Activated CD4-positive, alpha-beta T cell treated with anti-CD3 and anti-CD28 coated beads, Interleukin-10, Interleukin-2, amounts not matched to agents 100 ng/mL and 50 ng/mL, durations not matched to agents 16 hours and 8 hours (primary cell): ENCODE data around the gene ANOS1.

Experiments used
- DNase-seq: peaks from one replicate; pipeline ENCODE4 v3.0.0-alpha.2; 2020

Gene ANOS1

DNA sequence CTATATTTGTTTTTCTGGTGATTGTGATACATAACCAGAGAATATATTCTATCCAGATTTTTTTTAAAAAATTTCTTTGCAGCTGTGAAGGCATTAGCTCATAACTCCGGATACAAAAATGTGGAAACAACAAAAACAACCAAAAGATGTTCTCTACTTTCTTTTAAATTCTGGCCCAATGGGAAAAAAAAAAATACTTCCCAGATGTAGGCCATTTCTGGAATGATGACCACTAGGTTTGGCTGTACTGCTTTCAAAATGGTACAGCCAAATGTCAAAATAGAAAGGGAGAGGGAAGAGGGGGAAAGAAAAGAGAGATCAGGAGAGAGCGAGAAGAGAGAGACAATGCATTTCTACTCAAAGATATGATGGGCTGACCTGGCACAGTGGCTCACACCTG, 14.6 kb downstream of the ANOS1 start:
- DNase-seq, result no peak

DNA sequence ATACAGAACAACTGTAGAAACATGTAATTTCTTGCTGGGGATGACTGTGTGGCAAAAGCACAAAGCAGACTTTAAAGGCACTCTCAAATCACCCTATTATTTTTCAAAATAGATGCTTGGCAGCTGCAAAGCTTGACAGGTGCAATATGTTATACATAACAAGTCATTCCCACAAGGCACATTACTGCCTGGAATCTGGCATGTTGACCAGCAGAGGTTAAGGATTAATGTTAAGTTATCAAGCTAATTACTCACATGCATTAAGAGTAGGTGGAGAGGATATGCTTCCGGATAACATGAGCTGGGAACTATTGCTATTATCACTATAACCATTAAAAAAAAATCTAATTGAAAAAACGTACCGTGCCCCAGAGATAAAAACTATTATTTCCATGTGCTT, 17.8 kb downstream of the ANOS1 start:
- DNase-seq, result no peak

DNA sequence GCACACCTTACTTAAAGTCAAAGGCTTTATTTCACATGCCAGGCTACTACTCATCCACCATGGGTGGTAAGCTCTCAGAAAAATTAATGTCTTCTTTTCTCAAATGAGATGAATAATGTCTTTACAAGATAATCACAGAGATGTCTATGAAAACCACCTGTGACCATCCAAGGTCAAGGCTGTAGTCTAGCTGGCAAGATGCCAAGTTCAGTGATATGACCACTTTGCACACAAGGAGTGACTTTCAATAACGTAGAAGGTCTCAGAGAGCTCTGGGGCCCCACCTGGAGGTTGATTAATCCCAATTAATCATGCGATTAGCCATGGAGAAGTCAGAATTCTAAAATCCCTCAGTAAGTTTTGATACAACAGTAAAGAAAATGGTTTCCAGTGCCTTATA, 20.5 kb downstream of the ANOS1 start:
- no peak for DNase-seq

DNA sequence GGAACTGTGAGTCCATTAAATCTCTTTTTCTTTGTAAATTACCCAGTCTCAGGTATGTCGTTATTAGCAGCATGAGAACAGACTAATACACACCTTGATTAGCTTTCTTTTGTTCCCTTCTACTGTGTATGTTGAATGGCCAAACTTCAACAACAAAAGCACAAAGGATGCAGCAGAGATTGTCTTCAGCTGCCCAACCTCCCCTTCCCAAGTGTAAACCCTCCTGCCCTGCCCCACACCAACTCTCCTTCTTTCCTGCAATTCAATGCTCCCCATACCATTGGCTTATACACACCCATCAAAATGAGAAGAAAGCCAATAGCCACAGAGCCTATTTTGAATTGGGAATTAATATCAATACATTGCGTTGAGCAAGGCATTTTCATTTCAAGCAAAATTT, 27.8 kb downstream of the ANOS1 start:
- no peak for DNase-seq

DNA sequence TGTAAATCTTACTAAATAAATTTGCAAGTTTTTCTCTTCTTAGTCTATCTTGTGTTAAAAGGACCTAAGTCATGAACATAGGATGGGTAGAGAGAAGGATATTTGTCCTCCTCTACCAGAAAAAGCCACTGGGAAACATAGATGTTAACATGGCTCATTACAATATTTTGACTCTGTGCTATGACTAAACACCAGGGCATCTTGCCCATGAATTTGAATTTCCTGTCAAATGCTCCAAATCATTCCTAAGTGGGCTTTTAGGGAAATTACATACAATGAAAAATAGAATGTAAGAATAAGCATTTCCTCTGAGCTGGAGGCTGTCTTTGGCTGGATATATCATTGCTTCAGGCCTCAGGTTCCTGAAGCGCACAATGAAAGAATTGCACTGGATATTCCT, 39.1 kb downstream of the ANOS1 start:
- no peak for DNase-seq

DNA sequence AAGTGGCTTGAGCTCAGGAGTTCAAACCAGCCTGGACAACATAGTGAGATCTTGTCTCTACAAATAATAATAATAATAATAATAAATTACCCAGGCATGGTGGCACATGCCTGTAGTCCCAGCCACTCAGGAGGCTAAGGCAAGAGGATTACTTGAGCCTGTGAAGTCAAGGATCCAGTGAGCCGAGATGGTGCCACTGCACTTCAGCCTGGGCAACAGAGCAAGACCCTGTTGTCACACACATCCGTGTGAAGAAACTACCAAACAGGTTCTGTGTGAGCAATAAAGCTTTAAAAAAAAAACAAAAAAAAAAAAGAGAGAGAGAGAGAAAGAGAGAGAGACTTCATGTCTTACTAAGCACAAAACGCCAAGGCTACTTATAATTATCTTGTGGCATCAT, 42.5 kb downstream of the ANOS1 start:
- no peak for DNase-seq

DNA sequence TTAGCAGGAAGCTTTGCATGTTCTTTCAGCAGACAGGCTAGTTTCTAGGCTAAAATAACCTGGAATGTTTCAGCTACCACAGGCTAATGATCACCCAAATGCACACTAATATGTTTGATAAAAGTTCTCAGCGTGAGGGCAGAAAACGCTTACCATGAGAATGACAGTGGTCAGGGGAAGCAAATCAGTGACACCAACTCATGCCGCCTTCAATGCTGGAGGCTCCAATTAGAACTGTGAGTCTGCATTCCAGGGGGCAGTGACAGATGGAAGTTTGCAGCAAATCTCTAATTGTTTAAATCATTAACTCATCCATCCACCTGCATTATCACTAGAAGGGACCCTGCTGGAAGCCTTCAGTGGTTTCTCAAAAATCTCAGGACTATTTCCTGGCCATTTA, 43.2 kb downstream of the ANOS1 start:
- DNase-seq, result no peak

DNA sequence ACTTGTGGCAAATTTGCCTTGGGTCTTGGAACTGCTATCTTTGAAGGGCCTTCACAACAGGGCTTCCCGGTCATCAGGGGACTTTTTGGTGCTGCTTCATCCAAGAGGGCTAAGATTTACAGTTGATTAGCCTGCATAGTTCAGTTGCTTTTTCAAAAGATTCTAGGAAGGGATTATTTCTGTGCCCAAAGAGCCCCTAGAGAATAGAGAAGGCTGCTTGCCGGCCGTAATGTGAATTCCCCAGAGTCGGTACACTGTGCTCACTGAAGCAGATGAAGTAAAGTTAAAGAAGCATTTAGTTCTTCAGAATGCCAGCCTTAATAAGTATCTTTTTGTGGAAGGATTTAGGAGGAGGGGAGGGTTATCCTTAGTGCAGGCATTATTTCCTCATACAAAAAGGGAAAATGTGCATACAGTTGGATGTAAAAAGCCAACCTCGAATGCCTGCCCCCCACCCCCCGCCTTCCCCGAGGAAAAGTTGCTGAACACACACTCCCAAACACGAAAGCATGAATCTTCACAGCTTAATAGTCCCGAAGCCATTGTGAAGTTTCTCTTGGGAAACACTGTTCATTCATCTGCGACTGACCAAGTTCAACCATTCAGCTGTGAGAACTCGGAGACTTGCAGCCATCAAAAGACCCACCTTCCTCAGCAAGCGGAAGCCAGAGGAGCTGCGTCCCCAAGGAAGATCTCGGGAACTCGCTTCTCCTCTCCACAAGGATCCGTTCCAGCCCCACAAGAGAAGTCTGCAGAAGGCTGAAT, 47.6 kb downstream of the ANOS1 start:
- no peak for DNase-seq

DNA sequence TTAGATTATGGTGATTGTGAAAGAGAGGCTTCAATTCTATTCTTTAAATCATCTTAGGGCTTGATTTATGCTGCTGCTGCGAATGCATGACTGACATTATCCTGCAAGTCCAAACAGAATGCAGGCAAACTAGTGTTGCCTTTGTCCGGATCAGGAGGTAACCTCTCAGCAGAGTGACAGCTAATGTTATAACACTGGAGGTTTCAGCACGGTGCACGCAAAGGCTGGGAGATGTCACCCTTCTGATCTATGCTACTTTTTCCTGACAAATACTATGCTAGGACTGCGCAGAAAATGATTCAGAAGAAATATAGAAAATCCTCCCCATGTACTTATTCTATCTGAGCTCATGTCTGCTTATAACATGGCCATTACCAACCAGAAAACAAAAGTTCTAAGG, 48.2 kb downstream of the ANOS1 start:
- no peak for DNase-seq

DNA sequence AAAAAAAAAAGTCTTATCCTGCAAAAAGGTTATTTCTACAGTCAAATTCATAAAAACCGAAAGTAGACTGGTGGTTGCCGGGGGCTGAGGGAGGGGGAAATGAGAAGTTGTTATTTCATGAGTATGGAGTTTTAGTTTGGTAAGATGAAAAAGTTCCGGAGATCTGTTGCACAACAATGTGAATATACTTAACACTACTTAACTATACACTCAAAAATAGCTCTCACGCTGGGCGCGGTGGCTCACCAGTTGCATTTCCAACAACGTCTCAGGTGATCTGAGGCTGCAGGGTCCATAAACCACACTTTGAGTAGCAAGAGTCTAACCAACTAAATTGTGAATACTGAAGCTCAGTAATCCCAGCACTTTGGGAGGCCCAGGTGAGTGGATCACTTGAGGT, 52.4 kb downstream of the ANOS1 start:
- DNase-seq, result no peak

DNA sequence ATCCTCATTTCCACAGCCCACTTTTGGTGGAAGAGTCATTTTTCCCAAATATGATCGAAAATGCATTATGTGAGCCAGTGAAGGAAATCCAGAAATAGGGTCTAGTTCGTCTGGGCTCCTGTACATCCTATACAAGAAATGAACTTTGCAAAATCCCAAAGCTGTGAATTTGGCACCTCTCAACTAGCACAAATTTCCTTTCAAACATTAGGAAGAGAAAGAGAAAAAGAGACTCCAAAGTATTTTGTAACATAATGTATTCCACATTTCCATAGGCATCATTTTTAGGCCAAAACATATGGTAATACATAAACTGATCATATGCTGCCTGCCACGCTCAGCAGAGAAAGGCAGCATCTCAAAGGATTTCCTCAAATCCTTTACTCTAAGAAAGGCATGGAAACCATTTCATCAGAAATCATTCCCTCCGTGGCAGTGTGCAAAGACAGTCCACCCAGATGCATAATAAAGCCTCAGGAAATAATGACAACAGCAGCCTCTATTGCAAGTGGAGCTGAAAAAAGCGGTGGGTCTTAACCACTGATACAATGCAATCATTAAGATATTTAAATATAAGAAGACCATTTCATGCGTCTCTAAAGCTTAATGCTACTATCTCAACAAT, 56.8 kb downstream of the ANOS1 start:
- no peak for DNase-seq

DNA sequence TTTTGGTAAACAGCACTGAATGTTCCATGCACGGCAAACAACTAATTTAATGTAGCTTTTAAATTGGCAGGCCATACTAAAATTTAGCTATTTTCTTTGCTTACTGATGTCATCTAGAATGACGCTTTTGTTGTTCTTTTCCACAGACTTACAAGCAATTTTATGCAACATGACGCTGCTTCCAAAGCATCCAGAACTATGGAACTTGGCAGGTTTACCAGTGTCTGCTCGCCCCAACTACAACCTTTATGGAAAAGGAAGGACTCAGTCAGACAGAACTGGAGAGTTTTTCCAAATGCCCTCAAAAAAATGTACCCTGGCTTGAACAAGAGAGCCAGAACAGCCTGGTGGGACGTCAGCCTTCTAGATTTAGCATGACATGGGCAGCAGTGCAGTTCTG, 58.7 kb downstream of the ANOS1 start:
- no peak for DNase-seq

DNA sequence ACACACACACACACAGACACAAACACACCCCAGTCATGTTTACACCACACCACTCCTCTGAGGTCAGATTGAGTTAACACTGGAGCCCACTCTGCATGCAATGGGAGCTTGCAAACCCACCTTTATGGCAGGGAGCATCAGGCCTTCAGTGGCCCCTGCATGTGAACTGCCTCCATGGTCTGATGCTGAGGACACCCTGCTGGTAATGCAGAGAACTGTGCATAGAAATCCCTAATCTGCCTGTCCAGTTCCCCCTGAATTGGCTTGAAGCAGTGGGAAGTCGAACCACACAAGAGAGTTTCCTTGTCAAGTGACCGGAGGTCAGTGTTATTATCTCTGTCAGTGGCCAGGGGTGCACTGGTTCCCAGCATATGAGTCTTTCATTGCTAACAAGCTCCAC, 59.8 kb downstream of the ANOS1 start:
- no peak for DNase-seq

DNA sequence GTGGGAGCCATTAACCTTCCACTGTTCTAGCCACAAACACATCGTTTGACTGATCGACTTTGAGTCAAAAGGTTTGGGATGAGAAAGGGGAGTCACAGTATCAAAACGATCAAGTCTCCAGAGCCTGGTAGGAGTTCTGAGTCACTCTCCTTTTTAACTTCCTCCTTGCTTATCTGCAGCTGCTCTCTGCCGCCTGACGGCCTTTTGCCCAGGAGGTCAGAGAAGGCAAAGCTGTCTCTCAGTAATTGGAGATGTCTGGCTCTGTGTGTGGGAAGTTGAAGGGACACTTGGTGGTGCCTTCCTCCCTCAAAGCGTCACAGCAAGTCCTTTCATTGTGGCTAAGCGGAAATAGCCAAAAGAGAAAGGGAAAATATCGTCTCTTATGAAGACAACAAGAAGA, 63.1 kb downstream of the ANOS1 start:
- DNase-seq, result no peak

DNA sequence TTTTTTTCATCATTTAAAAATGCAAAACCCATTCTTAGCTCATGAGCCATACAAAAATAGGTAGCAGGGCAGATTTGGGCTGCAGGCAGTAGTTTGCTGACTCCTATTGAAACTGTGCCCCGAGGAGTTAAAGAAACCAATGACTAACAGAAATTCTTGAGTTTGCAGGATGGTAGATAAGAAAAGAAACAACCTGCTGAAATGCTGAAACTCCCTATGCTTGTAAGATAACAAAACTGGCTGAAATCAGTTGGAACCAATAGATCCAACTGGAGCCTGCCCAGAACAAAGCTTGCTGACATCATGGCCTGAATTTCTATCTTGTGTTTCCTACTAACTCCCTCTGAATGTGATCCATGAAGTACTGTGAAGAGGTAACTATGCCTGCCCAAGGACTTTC, 68.6 kb downstream of the ANOS1 start:
- no peak for DNase-seq

DNA sequence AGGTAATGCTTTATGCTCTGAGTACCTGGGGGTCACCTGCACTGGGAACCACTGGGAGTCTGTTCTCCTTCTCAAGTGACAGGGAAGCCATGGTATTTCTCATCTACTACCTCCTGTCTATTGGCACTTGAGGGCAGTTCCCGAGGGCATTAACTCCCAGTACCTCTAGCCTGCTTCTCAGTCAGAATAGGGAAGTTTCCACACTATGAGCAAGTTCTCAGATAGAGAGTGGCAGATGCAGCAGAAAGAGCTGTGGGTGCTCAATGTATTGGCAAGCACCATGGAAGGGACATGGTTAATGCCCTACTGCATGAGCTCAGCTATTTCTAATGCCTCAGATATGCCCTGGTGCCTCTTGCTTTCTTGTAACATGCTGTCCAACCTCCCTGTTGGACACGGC, 74.1 kb downstream of the ANOS1 start:
- DNase-seq, result no peak

DNA sequence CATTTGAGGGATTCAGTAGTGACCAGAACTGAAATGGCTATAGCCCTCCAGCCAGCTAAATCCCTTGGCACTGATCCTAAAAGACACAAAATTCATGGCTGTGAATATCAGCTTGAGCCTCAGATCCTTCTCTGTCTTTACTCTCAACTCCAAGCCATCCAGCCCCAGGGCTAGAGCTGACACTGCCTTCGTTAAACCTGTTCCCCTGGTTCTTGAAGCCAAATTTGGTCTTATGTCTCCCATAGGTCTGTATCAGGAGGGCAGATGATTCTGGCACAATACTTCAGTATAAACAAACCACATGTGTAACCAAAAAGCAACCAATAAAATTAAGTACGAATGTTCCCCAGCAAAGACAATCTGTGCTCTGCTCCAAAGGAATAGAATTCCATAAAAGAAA, 78.0 kb downstream of the ANOS1 start:
- no peak for DNase-seq

DNA sequence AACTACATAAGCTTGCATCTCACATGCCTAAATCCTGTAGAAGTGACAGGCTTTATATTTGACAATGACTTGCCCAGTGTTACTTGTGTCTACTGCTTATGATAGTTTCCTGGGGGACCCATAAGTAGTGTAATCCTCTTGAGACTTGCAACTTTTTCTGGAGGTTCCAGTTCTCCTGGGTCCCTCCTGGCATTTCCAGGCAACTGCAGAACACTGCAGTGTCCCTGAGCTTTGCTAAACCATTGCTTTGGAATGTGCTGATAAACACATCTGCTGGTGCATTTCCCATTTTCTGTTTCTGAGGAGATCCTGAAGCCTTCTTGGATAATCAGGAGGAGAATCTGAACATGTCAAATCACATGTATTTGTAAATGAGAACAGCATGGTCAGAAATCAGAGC, 82.0 kb downstream of the ANOS1 start:
- DNase-seq, result no peak

DNA sequence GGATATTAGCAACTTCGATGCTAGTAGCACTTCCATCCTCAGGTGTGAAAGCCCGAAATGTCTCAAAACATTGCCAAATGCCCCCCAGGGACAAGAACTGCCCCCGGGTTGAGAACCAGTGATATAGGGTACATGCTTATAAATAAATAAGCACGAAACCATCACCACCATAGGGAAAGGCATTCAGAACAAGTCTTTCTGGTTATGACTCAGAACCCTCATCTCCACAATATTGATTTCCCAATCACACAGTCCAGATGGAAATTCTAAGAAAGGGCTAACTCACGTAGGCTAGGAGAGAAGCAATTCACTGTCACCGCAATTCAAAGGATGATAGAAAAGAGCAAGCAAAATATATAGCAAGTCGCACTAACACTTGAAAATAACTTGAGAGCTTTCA, 84.8 kb downstream of the ANOS1 start:
- no peak for DNase-seq

DNA sequence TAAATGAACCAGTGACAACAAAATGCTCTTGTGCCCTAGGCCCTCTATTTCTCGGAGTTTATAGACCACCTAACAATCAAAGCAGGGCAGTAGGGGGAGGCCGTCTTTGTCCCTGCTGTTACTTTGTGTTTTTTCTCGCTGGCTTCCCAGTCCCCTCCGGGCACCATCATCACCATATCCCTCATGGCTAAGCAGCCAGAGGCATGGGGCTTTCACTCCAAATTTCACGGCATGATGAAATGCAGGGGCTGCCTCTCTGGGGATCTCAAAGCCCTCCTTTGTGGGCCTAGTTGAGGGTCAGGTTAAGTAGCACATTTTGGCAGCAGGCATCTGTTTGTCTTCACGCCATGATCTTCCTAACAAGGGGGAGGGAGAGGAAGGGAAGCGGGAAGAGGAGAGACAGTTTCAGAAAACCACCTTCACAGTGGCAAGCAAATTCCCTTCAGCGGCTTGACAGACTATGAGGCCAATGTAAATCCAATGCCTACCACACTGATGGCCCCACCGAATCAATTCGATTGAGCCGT, 91.9 kb downstream of the ANOS1 start:
- DNase-seq, result no peak

DNA sequence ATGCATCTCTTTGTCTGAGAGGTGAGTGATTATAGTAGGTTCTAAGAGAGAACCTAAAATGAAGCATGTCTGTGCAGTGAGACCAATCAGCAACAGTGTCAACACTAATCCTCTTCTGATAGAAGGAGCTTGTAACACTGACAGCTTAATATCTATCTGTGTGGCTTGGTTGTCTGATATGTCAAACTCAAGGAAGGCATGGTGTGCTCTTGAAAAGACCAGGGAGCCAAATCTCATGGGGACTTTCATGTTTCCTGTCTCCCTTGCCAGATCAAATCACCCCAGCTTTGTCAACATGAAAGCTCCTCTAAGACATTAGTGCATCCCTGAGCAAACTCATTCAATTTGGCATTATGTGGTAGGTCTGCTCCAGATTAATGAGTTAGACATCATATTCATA, 95.4 kb downstream of the ANOS1 start:
- DNase-seq, result no peak

DNA sequence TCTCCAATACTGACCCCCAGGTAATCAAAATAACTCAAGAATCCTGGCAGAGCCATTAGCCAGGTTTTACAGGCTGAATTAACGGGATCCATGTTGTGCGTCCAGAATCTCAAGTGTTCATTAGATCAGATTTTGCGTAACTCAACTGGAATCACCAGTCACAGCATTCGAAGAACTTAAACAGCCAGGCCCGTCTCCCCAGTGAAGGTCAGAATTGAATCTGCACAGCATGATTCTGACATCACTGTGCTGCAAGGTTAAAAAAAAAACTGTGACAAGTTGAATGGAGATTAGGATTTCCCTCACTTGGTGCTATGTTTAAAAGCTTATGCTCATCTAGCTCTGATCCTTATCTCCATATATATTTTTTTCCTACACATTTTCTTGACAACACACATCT, 96.1 kb downstream of the ANOS1 start:
- no peak for DNase-seq

DNA sequence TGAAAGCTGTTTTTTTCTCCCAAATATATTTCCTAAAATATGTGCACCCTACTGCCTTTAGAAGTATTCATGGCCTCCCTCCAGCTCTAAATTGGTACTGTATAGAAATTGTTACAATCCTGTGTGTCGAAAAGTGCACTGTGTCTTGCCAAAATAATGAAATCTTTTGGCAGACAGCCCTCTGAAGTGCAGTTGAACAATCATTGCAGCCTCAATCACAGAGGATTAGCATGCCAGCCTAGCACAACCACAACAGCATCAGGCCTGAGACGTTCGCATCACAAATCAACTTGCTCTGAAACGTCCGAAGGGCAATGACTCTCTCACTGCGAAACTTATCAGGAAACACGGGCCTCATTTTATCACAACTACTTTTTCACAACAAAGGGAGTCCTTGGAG, 99.0 kb downstream of the ANOS1 start:
- DNase-seq, result no peak

DNA sequence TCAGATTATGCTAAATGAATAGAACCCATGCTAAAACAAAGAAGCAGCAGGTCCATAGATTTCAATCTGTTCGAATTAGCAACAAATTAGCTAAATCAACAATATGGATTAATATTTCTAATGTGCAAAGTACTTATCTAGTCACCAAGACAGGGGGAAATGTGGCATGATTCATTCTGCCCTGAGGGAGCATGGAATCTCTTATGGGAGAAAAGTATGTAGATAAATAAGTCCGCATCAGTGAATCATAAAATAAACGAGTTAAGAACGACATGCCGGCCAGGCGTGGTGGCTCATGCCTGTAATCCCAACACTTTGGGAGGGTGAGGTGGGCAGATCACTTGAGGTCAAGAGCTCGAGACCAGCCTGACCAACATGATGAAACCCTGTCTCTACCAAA, 102.1 kb downstream of the ANOS1 start:
- DNase-seq, result no peak

DNA sequence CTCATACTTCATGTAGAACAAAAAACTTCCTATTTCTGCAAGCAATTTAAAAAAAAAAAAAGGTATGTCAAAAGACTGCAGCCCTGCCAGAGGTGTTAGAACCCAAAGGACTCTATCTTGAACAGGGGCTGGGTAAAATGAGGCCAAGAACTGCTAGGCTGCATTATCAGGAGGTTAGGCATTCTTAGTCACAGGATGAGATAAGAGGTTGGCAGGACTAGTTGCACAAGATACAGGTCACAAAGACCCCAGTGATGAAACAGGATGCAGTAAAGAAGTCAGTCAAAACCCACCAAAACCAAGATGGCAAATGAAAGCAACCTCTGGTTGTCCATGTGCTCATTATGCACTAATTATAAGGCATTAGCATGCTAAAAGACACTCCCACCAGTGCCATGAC, 104.1 kb downstream of the ANOS1 start:
- no peak for DNase-seq
